ENCODE measurements around the gene ANGPTL2.
"Not testable (repeated sequence)": the region's sequence is repeated elsewhere in the genome, so short reads cannot be mapped to it uniquely, and the experiment has no call there.

Gene ANGPTL2

GRCh38 chr9:127122176-127123063 is at the start of gene ANGPTL2:
Gene ANGPTL2, minus strand, starts transcription at chr9:127122635. Its CDS starts 13,904 bp downstream, at chr9:127108731.
- DNase-seq = peak in 55 of 56 donors; percentile 48 to 99 (median 88)

- DNase-seq = not testable (repeated sequence)
These were observed 48.9 kb upstream of the ANGPTL2 start for GRCh38 chr9:127171348-127171747.

- no peak for DNase-seq
These were observed 48.2 kb upstream of the ANGPTL2 start for GRCh38 chr9:127170652-127171051.

- DNase-seq = no peak
These were observed 47.7 kb upstream of the ANGPTL2 start for GRCh38 chr9:127170103-127170502.

- DNase-seq = no peak
These were observed 47.1 kb upstream of the ANGPTL2 start for GRCh38 chr9:127169575-127169883.

GRCh38 chr9:127168756-127169574 is 46.5 kb upstream of the ANGPTL2 start:
- no peak for DNase-seq

- DNase-seq = no peak
These were observed 45.3 kb upstream of the ANGPTL2 start for GRCh38 chr9:127167560-127168326.

GRCh38 chr9:127166651-127167524 is 44.5 kb upstream of the ANGPTL2 start:
- DNase-seq = no peak

- no peak for DNase-seq
These were observed 43.7 kb upstream of the ANGPTL2 start for GRCh38 chr9:127166111-127166510.

- DNase-seq = no peak
These were observed 42.7 kb upstream of the ANGPTL2 start for GRCh38 chr9:127165116-127165515.

- no peak for DNase-seq
These were observed 41.0 kb upstream of the ANGPTL2 start for GRCh38 chr9:127163409-127163808.

GRCh38 chr9:127162864-127163365 is 40.5 kb upstream of the ANGPTL2 start:
- peak in 10 of 56 donors; percentile 15 to 56 (median 32) for DNase-seq

GRCh38 chr9:127162046-127162863 is 39.8 kb upstream of the ANGPTL2 start:
- DNase-seq = no peak

- no peak for DNase-seq
These were observed 38.7 kb upstream of the ANGPTL2 start for GRCh38 chr9:127161081-127161624.

- peak in 2 of 56 donors; percentile 26 to 47 for DNase-seq
These were observed 37.6 kb upstream of the ANGPTL2 start for GRCh38 chr9:127159949-127160610.

- DNase-seq = peak in 40 of 56 donors; percentile 15 to 81 (median 54)
These were observed 36.9 kb upstream of the ANGPTL2 start for GRCh38 chr9:127159325-127159801.

- DNase-seq = no peak
These were observed 36.4 kb upstream of the ANGPTL2 start for GRCh38 chr9:127158786-127159324.

Data from amygdala (tissue), 56 donors.